CD4-positive, alpha-beta T cell (primary cell): Measurements from ENCODE around the gene PARD3B. TPM values are rescaled to one million over a fixed set of nuclear protein-coding genes. Genes with fewer than 3 reads are reported as not detected.

Source experiments
- ATAC-seq: fragments of 200-7000 bp; cut with Tn5 transposase; one replicate; pipeline ENCODE4 v1.10.0; 2022; ENCODE audit warnings: mild to moderate bottlenecking; ENCODE audit not compliant: poor library complexity
- CTCF ChIA-PET: fragments of 350-600 bp; sonication (Branson Sonifier 250); formaldehyde crosslinking; loops from one replicate; lab custom pipeline; 2021; ENCODE audit warnings: antibody characterized with exemption, inconsistent platforms; lab: Charles Lee
- POLR2A ChIA-PET: fragments of 350-600 bp; sonication (Branson Sonifier 250); formaldehyde crosslinking; loops from one replicate; lab custom pipeline; 2021; ENCODE audit warnings: antibody characterized with exemption, inconsistent platforms; lab: Charles Lee
- DNase-seq, 14 experiments: peaks; one replicate each; pipeline ENCODE4 v3.0.0-alpha.2; 2013 to 2020; ENCODE audit warnings: mixed read lengths in 2 of 14
- H3K27ac ChIP-seq, 2 donors: one replicate each; pipeline versions ENCODE4 v1.5.1 to v1.7.0; 2013; ENCODE audit warnings: low read length in 2 of 2, low read depth in 1 of 2, mild to moderate bottlenecking in 1 of 2
- H3K27me3 ChIP-seq, 2 experiments: 1 replicate in 1 of 2; 2 replicates in 1 of 2; pipeline versions ENCODE4 v1.6.1 to v1.7.0; 2013; ENCODE audit warnings: low read length in 2 of 2, control low read depth in 1 of 2, mild to moderate bottlenecking in 1 of 2, moderate library complexity in 1 of 2; ENCODE audit not compliant: insufficient read depth in 2 of 2, control insufficient read depth in 1 of 2
- H3K36me3 ChIP-seq: one replicate; pipeline ENCODE4 v1.6.1; 2013; ENCODE audit warnings: low read length, control low read depth; ENCODE audit not compliant: insufficient read depth
- H3K4me1 ChIP-seq: one replicate; pipeline ENCODE4 v1.6.1; 2013; ENCODE audit warnings: low read length, control low read depth; ENCODE audit not compliant: insufficient read depth
- H3K4me3 ChIP-seq: one replicate; pipeline ENCODE4 v1.5.1; 2013; ENCODE audit warnings: mild to moderate bottlenecking, low read length, moderate library complexity
- H3K9me3 ChIP-seq, 2 experiments: 1 replicate in 1 of 2; 2 replicates in 1 of 2; pipeline versions ENCODE4 v1.6.1 to v1.7.0; 2013; ENCODE audit warnings: low read length in 2 of 2, mild to moderate bottlenecking in 2 of 2, control low read depth in 1 of 2, moderate library complexity in 1 of 2; ENCODE audit not compliant: control insufficient read depth in 1 of 2, insufficient read depth in 1 of 2
- H3K27ac Mint-ChIP-seq: one replicate; pipeline ENCODE4 v1.8.0; 2020; ENCODE audit warnings: mixed read lengths
- H3K27me3 Mint-ChIP-seq: one replicate; pipeline ENCODE4 v1.8.0; 2021; ENCODE audit warnings: mixed read lengths
- H3K36me3 Mint-ChIP-seq: one replicate; pipeline ENCODE4 v1.8.0; 2021; ENCODE audit warnings: low read depth, mixed read lengths
- H3K4me1 Mint-ChIP-seq: one replicate; pipeline ENCODE4 v1.8.0; 2021; ENCODE audit warnings: low read depth, mixed read lengths
- H3K4me3 Mint-ChIP-seq: one replicate; pipeline ENCODE4 v1.8.0; 2020; ENCODE audit warnings: mild to moderate bottlenecking, mixed read lengths
- H3K9me3 Mint-ChIP-seq: one replicate; pipeline ENCODE4 v1.8.0; 2020; ENCODE audit warnings: mixed read lengths
- intact Hi-C, 2 experiments: fragments of 100-400 bp; cut with DNase I in 1 of 2; cut with micrococcal nuclease in 1 of 2; formaldehyde crosslinking; loops; one replicate each; pipeline versions ENCODE4 v1.15.1 to v1.9.0; 2023 to 2025; cut with DNase I, micrococcal nuclease
- total RNA-seq, 174 experiments: library from RNA in 2 of 174; stranded (reverse) in 2 of 174; gene quantifications; one replicate each; pipeline ENCODE4 v1.2.3 and lab custom pipeline; 2021 to 2026
- TF ChIP-seq, protein P1 (sequence below): fragments of 200-600 bp; IDR thresholded peaks from one replicate; pipeline ENCODE4 v1.8.0; 2022; ENCODE audit warnings: antibody characterized with exemption, mild to moderate bottlenecking

The PARD3B gene
- total RNA-seq, 2 experiments from 2014 or later = 0.87 to 1.9 TPM

DNA sequence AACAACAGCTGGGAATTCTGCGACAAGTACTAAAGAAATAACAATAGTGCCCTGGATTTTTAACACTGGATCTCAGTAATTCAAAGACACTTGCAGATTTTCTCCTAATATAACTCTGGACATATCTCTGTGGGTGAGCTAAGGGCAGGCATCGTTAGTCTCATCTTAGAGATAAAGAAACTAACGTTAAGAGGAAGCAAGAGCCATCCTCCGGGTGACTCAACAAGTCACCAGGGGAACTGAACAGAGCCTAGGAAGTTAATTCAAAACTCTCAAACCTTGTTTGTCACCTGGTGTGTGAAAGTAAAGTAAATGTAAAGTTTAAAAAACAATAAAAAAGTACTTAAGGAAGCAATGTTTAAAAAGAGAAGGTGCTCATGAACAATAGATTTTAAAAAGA lies 1095.4 kb downstream of the PARD3B start:
- no peak overlapping the region for H3K4me3 ChIP-seq
- ChIA-PET CTCF (no interaction called here), POLR2A (no interaction called here)
- peaks cover 0 to 3% of the 10 kb centered on the region in 2 experiments for H3K27me3 ChIP-seq
- H3K36me3 Mint-ChIP-seq = no peaks in the 10 kb centered on the region
- peaks cover 17% of the 10 kb centered on the region for H3K4me1 Mint-ChIP-seq
- peaks cover 5% of the 10 kb centered on the region for H3K4me1 ChIP-seq
- H3K27me3 Mint-ChIP-seq = peaks cover 17% of the 10 kb centered on the region
- DNase-seq (no peak), ATAC-seq (no peak)
- no peak overlapping the region for H3K4me3 Mint-ChIP-seq
- H3K27ac Mint-ChIP-seq = no peak overlapping the region
- TF ChIP-seq, protein P1, sequence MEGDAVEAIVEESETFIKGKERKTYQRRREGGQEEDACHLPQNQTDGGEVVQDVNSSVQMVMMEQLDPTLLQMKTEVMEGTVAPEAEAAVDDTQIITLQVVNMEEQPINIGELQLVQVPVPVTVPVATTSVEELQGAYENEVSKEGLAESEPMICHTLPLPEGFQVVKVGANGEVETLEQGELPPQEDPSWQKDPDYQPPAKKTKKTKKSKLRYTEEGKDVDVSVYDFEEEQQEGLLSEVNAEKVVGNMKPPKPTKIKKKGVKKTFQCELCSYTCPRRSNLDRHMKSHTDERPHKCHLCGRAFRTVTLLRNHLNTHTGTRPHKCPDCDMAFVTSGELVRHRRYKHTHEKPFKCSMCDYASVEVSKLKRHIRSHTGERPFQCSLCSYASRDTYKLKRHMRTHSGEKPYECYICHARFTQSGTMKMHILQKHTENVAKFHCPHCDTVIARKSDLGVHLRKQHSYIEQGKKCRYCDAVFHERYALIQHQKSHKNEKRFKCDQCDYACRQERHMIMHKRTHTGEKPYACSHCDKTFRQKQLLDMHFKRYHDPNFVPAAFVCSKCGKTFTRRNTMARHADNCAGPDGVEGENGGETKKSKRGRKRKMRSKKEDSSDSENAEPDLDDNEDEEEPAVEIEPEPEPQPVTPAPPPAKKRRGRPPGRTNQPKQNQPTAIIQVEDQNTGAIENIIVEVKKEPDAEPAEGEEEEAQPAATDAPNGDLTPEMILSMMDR = no peak
- H3K36me3 ChIP-seq = no peaks in the 10 kb centered on the region
- H3K9me3 Mint-ChIP-seq = no peaks in the 10 kb centered on the region
- intact Hi-C loops = no loop called here
- H3K27ac ChIP-seq = no peak overlapping the region
- no peaks in the 10 kb centered on the region for H3K9me3 ChIP-seq

DNA sequence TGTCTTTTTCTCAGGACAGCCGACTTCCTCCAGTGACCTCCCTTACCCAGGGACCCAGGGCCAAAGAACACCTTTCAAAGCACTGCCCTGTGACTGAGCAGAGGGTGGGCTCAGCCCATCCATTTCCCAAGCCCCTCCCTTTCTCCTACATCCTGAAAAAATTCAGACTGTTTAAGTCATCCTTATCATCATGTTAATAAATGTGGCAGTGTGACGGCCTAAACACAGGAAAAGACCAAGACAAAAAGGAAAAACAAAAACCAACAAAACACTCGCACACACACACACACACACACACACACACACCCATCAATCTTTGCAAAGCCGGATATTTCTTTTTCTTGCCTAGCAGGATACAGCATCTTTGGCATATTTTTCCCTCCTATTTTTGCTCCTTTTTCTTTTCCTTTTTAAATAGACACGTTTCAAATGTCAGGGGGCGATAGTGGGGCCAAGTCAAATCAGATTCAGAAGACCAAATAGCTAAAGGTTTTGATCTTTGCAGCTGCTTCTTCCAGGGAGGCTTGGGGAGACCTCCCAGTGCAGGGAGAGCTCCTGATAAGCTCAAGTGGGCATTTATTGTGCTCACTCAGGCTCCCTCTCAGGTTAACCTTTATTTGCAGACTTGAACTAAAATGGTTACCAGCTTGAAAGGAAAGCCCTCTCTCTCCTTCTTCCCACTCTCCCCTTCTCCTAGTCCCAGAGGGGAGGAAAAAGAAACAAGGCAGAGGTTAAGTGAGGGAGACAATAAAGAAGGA lies 1097.5 kb downstream of the PARD3B start:
- DNase-seq = no peak
- H3K27me3 Mint-ChIP-seq = peaks cover 17% of the 10 kb centered on the region
- no peaks in the 10 kb centered on the region for H3K9me3 Mint-ChIP-seq
- Histone ChIP-seq H3K4me1 (no peaks in the 10 kb centered on the region), H3K36me3 (no peaks in the 10 kb centered on the region), H3K27me3 (peaks cover 0 to 3% of the 10 kb centered on the region in 2 experiments), H3K4me3 (no peak overlapping the region), H3K9me3 (no peaks in the 10 kb centered on the region), H3K27ac (no peak overlapping the region)
- ChIA-PET CTCF (no interaction called here), POLR2A (no interaction called here)
- no peak overlapping the region for H3K4me3 Mint-ChIP-seq
- no peak for ATAC-seq
- no peaks in the 10 kb centered on the region for H3K36me3 Mint-ChIP-seq
- intact Hi-C loops = no loop called here
- TF ChIP-seq, protein P1 = no peak
- H3K27ac Mint-ChIP-seq = no peak overlapping the region
- peaks cover 3% of the 10 kb centered on the region for H3K4me1 Mint-ChIP-seq

DNA sequence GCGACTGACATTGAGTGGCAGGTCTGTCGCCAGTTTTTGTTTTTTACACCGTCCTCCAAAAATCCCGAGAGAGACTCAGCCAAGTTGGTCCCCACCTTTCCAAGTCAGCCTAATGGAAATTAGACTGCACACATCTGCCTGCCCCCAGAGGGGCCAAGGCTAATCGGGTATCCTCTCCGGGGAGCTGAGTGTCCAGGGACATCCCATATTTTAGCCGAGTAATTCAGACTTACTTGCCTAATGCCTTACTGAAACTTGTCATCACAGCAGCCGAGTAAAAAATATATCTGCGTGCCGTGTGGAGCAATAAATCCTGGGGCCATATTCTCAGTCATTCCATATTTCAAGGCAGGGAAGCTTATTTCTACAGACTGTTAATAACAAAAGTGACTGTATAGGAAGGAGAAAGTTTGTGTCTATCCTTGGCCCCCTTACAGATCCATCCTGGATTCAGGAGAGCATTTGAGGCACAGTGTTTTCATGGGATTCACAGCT lies 1098.2 kb downstream of the PARD3B start:
- no peak overlapping the region for H3K4me3 Mint-ChIP-seq
- H3K9me3 Mint-ChIP-seq = no peaks in the 10 kb centered on the region
- H3K4me1 Mint-ChIP-seq = no peaks in the 10 kb centered on the region
- intact Hi-C loops = no loop called here
- peaks cover 17% of the 10 kb centered on the region for H3K27me3 Mint-ChIP-seq
- DNase-seq = no peak
- ChIA-PET CTCF (no interaction called here), POLR2A (no interaction called here)
- H3K27me3 ChIP-seq = peaks cover 0 to 3% of the 10 kb centered on the region in 2 experiments
- no peak overlapping the region for H3K4me3 ChIP-seq
- no peaks in the 10 kb centered on the region for H3K36me3 Mint-ChIP-seq
- ATAC-seq = no peak
- H3K4me1 ChIP-seq = no peaks in the 10 kb centered on the region
- TF ChIP-seq, protein P1 = no peak
- H3K27ac ChIP-seq = no peak overlapping the region
- H3K27ac Mint-ChIP-seq = no peak overlapping the region
- no peaks in the 10 kb centered on the region for H3K36me3 ChIP-seq
- no peaks in the 10 kb centered on the region for H3K9me3 ChIP-seq
